Measurements from ENCODE around the gene LUZP2.

GRCh38 chr11:24848857-24849256 is 352.0 kb downstream of the LUZP2 start:
- TF ChIP-seq CTCF (IDR thresholded peaks at IDR 0.05; ENCODE audit: insufficient read depth, low read length, poor library complexity, severe bottlenecking) (no peak), EZH2phosphoT487 (conservative IDR thresholded peaks at IDR 0.05; ENCODE audit: low read length) (no peak)
